Measurements from ENCODE around the gene BUB1B.

Gene BUB1B

GRCh38 chr15:40239693-40240618 is 79.1 kb downstream of the BUB1B start:
- H3K4me1 Mint-ChIP-seq: peaks cover 21% of the 10 kb centered on the region
- no peak for ATAC-seq
- no peak overlapping the region for H3K4me3 Mint-ChIP-seq

GRCh38 chr15:40240619-40241221 is 79.9 kb downstream of the BUB1B start:
- DNase-seq (ENCODE audit: low spot score in 2 of 2) (no peak), ATAC-seq (no peak)
- H3K9me3 Mint-ChIP-seq: no peaks in the 10 kb centered on the region
- H3K36me3 Mint-ChIP-seq: no peaks in the 10 kb centered on the region
- no peak overlapping the region for H3K4me3 Mint-ChIP-seq
- H3K27ac Mint-ChIP-seq: no peak overlapping the region
- peaks cover 21% of the 10 kb centered on the region for H3K4me1 Mint-ChIP-seq

More at GRCh38 chr15:40239693-40240618, 79.1 kb downstream of the BUB1B start:
- no peak for DNase-seq (ENCODE audit: low spot score in 2 of 2)
- Mint-ChIP-seq H3K36me3 (no peaks in the 10 kb centered on the region), H3K9me3 (no peaks in the 10 kb centered on the region), H3K27ac (no peak overlapping the region)

GRCh38 chr15:40241269-40242212 is 80.7 kb downstream of the BUB1B start:
- Mint-ChIP-seq H3K4me1 (peaks cover 21% of the 10 kb centered on the region), H3K36me3 (no peaks in the 10 kb centered on the region), H3K4me3 (no peak overlapping the region), H3K9me3 (no peaks in the 10 kb centered on the region), H3K27ac (no peak overlapping the region)
- ATAC-seq: no peak
- DNase-seq (ENCODE audit: low spot score in 2 of 2): no peak

DNA sequence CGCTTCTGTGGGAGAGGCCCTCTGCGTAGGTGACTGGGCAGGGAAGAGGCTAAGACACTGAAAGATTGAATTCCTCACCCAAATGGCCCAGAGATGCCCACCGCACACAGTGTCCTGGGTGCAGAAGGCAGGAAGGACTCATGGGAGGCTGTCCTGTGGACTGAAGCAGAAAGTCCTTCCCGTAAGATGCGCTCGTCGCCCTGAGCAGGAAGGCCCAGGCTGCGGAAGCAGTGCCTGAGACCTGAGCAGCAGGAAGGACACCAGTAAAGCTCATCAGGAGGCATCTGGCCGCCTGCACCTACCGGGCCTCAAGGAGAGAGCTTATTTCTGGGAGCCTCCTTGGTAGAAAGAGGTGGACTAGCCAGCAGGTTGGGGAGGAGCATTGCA is 81.3 kb downstream of the BUB1B start:
- Mint-ChIP-seq H3K36me3 (no peaks in the 10 kb centered on the region), H3K4me3 (no peak overlapping the region), H3K9me3 (no peaks in the 10 kb centered on the region), H3K4me1 (peaks cover 21% of the 10 kb centered on the region), H3K27ac (no peak overlapping the region)
- DNase-seq (ENCODE audit: low spot score in 2 of 2) (no peak), ATAC-seq (no peak)

DNA sequence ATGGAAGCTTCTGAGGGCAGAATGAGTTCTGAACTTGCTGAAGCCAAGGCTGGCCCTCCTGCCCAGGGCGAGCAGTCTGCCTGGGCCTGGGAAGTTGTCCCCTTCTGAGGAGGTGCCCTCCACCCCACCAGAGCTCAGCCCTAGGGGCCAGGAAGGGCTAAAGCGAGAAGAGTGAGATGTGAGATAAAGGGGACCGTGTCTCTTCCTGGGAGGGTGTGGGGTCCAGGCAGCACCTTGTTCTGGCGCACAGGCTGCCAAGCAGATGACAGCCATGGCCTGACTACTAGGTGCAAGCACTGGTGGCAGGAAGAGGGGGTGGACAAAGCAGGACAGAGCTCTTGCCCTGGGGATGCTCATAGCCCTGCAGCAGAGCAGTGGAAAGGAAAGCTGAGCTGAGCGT is 81.7 kb downstream of the BUB1B start:
- peak overlapping the region; percentile 14 for H3K27ac Mint-ChIP-seq
- H3K4me3 Mint-ChIP-seq: no peak overlapping the region
- H3K9me3 Mint-ChIP-seq: no peaks in the 10 kb centered on the region
- ATAC-seq (no peak), DNase-seq (ENCODE audit: low spot score in 2 of 2) (no peak)
- peaks cover 21% of the 10 kb centered on the region for H3K4me1 Mint-ChIP-seq
- H3K36me3 Mint-ChIP-seq: no peaks in the 10 kb centered on the region

- Mint-ChIP-seq H3K9me3 (no peaks in the 10 kb centered on the region), H3K4me3 (no peak overlapping the region), H3K27ac (peak overlapping the region; percentile 14), H3K36me3 (no peaks in the 10 kb centered on the region), H3K4me1 (peaks cover 16% of the 10 kb centered on the region)
- ATAC-seq: no peak
- no peak for DNase-seq (ENCODE audit: low spot score in 2 of 2)
Measured at GRCh38 chr15:40243126-40243810, 82.4 kb downstream of the BUB1B start.

- H3K27ac Mint-ChIP-seq: no peak overlapping the region
- H3K36me3 Mint-ChIP-seq: no peaks in the 10 kb centered on the region
- H3K9me3 Mint-ChIP-seq: no peaks in the 10 kb centered on the region
- H3K4me1 Mint-ChIP-seq: peaks cover 6% of the 10 kb centered on the region
- no peak for ATAC-seq
- H3K4me3 Mint-ChIP-seq: no peak overlapping the region
- no peak for DNase-seq (ENCODE audit: low spot score in 2 of 2)
Measured at GRCh38 chr15:40244961-40245523, 84.2 kb downstream of the BUB1B start.

DNA sequence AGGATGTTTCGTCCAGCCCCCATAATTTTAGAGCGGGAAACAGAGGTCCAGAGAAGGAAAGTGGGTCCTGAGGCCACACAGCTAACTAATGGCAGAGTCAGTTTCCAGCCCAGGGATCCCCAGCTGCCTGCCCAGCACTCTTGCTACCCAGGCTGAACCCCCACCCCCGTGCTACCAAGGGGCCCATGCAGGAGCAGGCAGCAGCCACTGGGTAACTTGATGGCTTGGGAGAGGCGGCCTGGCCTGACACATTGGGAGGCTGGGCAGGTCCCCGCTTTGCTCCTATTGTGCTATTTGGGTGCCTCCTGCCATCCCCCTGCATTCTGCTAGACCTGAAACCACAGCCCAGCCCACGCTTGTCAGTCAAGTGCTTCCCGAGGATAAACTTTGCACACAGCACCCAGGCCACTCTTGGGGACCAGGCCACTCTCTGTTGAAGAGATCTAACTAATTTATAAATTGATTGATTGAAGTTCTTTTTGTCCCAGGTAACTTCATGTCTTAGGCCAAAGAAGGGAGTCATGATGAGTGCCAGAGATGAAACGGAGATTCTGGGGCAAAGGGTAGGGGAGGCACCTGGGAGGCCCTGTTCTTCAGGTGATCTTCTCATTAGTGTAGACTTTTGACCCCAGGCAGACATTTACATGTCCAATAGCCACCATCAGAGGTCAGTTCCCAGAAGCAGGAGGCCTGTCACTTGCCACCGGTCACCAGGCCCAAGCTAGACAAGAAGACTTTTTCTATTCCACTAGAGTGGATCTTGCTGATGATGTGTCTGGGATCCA is 85.0 kb downstream of the BUB1B start:
- Mint-ChIP-seq H3K36me3 (no peaks in the 10 kb centered on the region), H3K4me3 (no peak overlapping the region), H3K27ac (no peak overlapping the region), H3K4me1 (peaks cover 6% of the 10 kb centered on the region), H3K9me3 (no peaks in the 10 kb centered on the region)
- no peak for DNase-seq (ENCODE audit: low spot score in 2 of 2)
- ATAC-seq: no peak

DNA sequence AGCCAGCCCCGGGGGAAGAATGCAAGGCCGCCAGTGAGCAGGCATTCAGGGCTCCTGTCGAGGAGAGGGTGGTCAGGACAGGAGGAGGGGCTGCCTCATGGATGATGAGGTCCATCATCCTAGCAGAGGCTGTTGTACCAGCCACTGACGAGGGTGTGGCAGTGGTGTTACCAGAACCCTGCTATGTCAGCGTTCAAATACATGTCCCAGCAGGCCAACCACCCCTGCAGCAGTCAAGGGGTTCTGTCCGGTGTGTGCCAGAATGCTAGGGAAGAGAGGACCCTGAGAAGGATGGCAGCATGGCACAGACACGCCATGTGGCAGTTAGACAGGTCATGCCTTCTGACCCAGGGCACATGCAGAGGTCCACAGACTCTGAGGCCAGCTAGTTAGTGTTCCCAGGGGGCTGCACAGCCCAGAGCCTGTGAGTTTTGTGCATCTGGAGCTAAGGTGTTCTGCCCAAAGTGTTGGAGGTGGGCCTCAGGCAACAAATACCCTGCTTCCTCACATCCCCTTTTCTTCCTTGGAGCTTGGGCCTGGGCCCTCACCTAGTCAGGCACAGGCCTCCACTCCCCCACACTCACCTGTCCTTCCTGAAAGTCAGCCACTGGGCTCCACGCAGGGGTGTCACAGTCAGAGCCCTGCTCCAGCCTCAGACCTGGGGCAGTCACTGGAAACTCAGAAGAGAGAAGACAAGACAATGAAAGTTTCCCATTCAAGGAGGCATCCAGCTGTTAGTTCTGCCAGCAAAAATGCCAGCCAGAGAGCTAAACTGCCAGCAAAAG is 85.8 kb downstream of the BUB1B start:
- Mint-ChIP-seq H3K36me3 (no peaks in the 10 kb centered on the region), H3K9me3 (no peaks in the 10 kb centered on the region), H3K4me1 (peaks cover 6% of the 10 kb centered on the region), H3K27ac (no peak overlapping the region), H3K4me3 (no peak overlapping the region)
- ATAC-seq: no peak
- no peak for DNase-seq (ENCODE audit: low spot score in 2 of 2)

- Mint-ChIP-seq H3K27ac (no peak overlapping the region), H3K9me3 (no peaks in the 10 kb centered on the region), H3K4me3 (no peak overlapping the region), H3K36me3 (no peaks in the 10 kb centered on the region), H3K4me1 (peaks cover 6% of the 10 kb centered on the region)
- ATAC-seq (no peak), DNase-seq (ENCODE audit: low spot score in 2 of 2) (no peak)
Measured at GRCh38 chr15:40247406-40247971, 86.6 kb downstream of the BUB1B start.

- Mint-ChIP-seq H3K36me3 (no peaks in the 10 kb centered on the region), H3K27ac (no peak overlapping the region), H3K9me3 (no peaks in the 10 kb centered on the region), H3K4me3 (no peak overlapping the region), H3K4me1 (peaks cover 6% of the 10 kb centered on the region)
- ATAC-seq: no peak
- no peak for DNase-seq (ENCODE audit: low spot score in 2 of 2)
Measured at GRCh38 chr15:40248006-40248783, 87.3 kb downstream of the BUB1B start.

DNA sequence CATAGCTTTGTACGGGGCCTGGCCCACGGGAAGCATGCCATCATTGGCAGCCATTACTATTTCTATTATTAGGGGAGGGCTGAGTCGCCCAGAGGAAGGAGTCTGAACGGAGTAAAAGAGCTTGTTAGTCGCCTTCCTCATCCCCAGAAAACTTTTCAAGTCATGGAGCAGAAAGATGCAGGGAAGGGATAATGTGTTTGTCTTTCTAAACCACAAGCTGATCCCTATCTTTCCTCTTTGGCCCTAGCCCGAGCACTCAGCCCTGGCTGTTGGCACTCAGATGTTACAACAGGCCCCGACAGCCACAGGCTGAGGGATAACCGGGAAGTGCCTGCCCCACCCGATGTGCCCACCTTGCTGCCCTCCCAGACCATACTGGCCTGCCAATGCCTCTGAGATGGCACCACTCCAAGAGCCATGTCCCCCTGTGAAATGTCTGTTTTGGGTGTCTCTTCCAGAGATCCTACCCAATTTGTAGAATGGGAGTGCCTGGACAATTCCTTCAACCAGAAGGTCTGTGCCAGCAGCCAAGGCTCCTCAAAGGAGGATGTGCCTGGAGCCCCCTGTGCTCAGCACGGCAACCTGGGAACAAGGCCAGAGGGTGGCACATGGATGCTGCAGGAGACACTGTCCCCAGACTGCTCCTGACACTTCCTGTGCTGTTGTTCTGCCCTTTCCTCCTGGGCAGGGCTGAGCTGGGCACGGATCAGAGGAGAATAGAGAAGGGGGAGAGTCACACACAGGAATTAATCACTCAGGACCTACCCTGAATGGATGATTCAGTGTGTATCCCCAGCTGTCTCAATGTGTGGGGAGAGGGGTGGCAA is 88.8 kb downstream of the BUB1B start:
- Mint-ChIP-seq H3K36me3 (no peaks in the 10 kb centered on the region), H3K27ac (no peak overlapping the region), H3K4me3 (no peak overlapping the region), H3K4me1 (peaks cover 14% of the 10 kb centered on the region), H3K9me3 (no peaks in the 10 kb centered on the region)
- DNase-seq (ENCODE audit: low spot score in 2 of 2) (no peak), ATAC-seq (no peak)
